GM10248 (cell line): Measurements from ENCODE around the gene UBE2J1.
"Not testable (repeated sequence)": the region's sequence is repeated elsewhere in the genome, so short reads cannot be mapped to it uniquely, and the experiment has no call there.

Source experiments
- CTCF ChIA-PET: fragments of 300-600 bp; sonication (Branson Sonifier 250); formaldehyde crosslinking; extraction: SDS; loops from one replicate; lab custom pipeline; 2021; ENCODE audit warnings: antibody characterized with exemption; lab: Yijun Ruan, JAX
- POLR2A ChIA-PET: fragments of 350-650 bp; sonication (Branson Sonifier 250); formaldehyde crosslinking; extraction: SDS; loops from one replicate; lab custom pipeline; 2020; ENCODE audit warnings: antibody characterized with exemption; lab: Yijun Ruan, JAX
- DNase-seq: peaks from one replicate; pipeline ENCODE4 v3.0.0; 2012; ENCODE audit errors: extremely low spot score
- CTCF ChIP-seq: IDR thresholded peaks from 2 replicates; pipeline ENCODE4 v1.5.1; 2012; ENCODE audit warnings: mild to moderate bottlenecking, low read depth; ENCODE audit errors: extremely low read depth, missing control alignments, control extremely low read depth

The UBE2J1 gene

GRCh38 chr6:89311853-89312531, 40.5 kb downstream of the UBE2J1 start:
- DNase-seq: no peak
- no peak for TF ChIP-seq CTCF
- ChIA-PET CTCF (interaction anchor here (1.2 to 1.9 kb wide), 3 partner anchors 12 to 60 kb away, joined by 3 to 8 read pairs (median 3); no protein-coding TSS in a partner anchor), POLR2A (no interaction called here)

GRCh38 chr6:89311530-89311852, 41.0 kb downstream of the UBE2J1 start:
- ChIA-PET POLR2A (no interaction called here), CTCF (interaction anchor here (1.4 to 1.9 kb wide), 2 partner anchors 12 to 23 kb away, joined by 3 to 8 read pairs; no protein-coding TSS in a partner anchor)
- DNase-seq: no peak
- TF ChIP-seq CTCF: no peak

- no peak for DNase-seq
- CTCF ChIA-PET: interaction anchor here (1.9 kb wide), 1 partner anchor 11 kb away, joined by 8 read pairs; no protein-coding TSS in a partner anchor
- POLR2A ChIA-PET: no interaction called here
- no peak for TF ChIP-seq CTCF
Measured at GRCh38 chr6:89310929-89311328, 41.6 kb downstream of the UBE2J1 start.

- no peak for TF ChIP-seq CTCF
- ChIA-PET CTCF (interaction anchor here (0.6 to 3.4 kb wide), 2 partner anchors 10 to 22 kb away, joined by 3 to 15 read pairs; no protein-coding TSS in a partner anchor), POLR2A (no interaction called here)
- DNase-seq: no peak
Measured at GRCh38 chr6:89308525-89309395, 43.8 kb downstream of the UBE2J1 start.

- DNase-seq, POLR2A ChIA-PET: not testable (repeated sequence)
- CTCF ChIA-PET: interaction anchor here (1.1 to 1.5 kb wide), 4 partner anchors 15 to 68 kb away, joined by 3 to 5 read pairs (median 4); no protein-coding TSS in a partner anchor
Measured at GRCh38 chr6:89304517-89304916, 48.0 kb downstream of the UBE2J1 start.

- ChIA-PET CTCF (interaction anchor here (1.0 to 4.6 kb wide), 4 partner anchors 12 to 69 kb away, joined by 3 to 15 read pairs (median 6); partner anchors contain the start of gene GABRR2), POLR2A (no interaction called here)
- peak; percentile 7 for DNase-seq
- TF ChIP-seq CTCF: no peak
Measured at GRCh38 chr6:89302936-89303335, 49.6 kb downstream of the UBE2J1 start.
